Stimulated activated CD4-positive, alpha-beta T cell treated with anti-CD3 and anti-CD28 coated beads, Interleukin-12 subunit alpha, Interleukin-12 subunit beta, amount 100 ng/mL, for 4 hours (primary cell): ENCODE measurements around the gene LRP2.

Experiments used
- DNase-seq: peaks from one replicate; pipeline ENCODE4 v3.0.0-alpha.2; 2020

Gene LRP2

DNA sequence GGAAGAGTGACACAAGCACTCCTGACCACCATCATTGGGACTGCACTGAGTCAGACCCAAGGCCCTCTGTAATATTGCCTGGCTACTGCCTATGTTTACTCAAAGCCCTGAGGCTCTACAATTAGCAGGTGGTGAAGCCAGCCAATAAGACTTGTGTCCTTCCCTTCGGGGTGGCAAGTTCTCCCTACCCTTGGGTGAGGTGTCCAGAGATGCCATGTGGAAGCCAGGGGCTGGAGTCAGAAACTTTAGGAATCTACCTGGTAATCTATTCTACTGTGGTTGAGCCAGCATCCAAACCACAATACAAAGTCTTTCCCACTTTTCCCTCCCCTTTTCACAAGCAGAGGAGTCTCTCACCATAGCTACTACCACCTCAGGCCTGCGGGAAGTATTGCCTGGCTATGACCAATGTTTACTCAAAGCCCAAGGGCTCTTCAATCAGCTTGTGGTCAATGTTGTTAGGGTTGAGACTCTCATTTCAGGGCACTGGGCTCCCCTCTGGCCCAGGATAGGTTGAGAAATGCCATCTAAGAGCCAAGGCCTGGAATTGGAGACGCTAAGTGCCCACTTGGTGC, 275.4 kb downstream of the LRP2 start:
- no peak for DNase-seq

DNA sequence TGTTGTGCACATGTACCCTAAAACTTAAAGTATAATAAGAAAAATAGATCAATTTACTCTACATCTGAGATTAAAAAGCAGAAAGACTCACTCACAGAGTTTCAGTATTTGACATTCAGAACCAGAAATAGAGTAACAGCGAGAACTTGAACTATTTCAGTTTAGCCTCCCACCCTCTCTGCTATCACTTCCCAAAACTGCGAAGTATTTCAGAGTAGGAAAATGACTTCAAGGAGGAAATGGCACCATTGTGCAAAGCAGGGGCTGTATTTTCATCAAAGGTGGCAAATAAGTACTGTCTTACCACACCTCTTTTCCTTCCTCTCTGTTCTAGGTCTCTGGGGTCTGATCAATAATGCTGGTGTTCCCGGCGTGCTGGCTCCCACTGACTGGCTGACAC, 279.3 kb downstream of the LRP2 start:
- no peak for DNase-seq

DNA sequence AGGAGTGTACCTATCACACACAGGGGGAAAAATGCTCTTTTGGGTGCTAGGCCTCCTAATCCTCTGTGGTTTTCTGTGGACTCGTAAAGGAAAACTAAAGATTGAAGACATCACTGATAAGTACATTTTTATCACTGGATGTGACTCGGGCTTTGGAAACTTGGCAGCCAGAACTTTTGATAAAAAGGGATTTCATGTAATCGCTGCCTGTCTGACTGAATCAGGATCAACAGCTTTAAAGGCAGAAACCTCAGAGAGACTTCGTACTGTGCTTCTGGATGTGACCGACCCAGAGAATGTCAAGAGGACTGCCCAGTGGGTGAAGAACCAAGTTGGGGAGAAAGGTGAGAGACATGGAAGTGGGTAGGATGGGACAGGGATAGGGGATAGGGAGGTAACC, 280.8 kb downstream of the LRP2 start:
- no peak for DNase-seq

DNA sequence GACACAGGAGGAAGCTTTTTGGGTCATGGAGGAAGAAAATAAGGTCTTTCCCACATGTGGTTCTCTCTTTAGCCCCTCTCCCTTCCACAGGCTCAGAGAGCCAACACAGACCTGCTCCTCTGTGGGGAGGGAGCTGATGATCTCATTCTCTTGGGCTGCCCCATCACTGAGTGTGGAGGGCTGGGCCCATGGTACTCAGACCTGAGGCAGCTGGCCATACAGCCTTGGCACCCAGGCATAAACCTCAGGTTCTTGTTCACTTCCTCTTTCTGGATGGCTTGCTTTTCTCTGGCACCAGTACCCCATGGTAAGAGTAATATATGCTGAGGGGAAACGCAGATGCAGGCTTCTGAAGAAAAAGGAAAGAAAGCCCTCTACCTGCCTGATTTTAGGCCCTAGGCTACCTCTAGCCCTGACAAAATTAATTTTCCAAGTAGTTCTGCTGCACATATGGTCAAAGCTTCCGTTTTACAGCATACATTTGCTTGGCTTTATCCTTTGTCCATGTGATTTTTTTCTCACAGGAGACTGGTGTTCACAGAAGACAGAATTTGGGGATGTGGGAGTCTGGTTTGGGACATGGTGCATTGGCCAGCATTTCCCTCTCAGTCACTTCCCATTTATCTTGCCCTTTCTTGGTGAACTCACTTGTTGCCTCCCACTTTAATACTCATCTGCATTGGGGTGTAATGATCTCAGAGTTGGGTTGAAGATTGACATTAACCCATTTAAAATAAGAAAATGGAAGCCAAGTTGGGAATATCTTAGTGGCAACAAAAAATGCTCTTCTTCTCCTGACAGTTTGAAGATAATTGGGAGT, 281.9 kb downstream of the LRP2 start:
- DNase-seq = no peak

DNA sequence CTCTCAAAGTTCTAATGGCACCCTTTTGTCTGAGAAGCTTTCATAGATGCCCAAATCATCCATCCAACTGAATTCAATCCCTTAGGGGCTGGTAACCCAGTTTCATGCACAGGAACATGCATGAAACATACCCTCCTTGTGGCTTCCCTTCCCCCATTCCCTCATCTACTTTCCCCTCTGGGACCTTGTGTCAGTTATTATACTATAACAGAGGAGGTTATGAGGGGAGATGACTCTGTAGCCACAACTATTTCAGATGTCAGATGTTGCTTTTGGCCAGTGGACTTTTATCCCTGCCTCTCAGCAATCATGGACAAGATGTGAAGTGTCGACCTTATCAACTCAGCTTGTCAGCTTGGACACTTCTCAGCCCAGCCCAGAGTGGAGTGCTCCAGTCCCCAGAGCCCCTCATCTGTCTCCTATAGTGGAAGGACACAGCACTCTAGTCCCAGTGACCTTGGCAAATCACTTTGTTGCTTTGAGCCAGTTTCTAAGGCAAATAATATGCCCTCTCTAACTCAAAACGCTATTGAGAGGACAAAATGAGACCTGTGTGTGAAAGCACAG, 284.6 kb downstream of the LRP2 start:
- no peak for DNase-seq
